OCI-LY1 (cell line): ENCODE data around the gene CD81.

Source experiments
- EZH2 ChIP-seq: fragments of 200-600 bp; sonication (generic), shearing (Covaris generic); IDR thresholded peaks from 2 replicates; pipeline ENCODE4 v1.8.0; 2017; ENCODE audit warnings: borderline replicate concordance, mixed run types, mild to moderate bottlenecking, antibody characterized with exemption, low read length, moderate library complexity, mixed read lengths
- TF ChIP-seq, protein P1 (sequence below): fragments of 200-600 bp; sonication (generic), shearing (Covaris generic); IDR thresholded peaks from 2 replicates; pipeline ENCODE4 v1.5.1; 2017; ENCODE audit warnings: mild to moderate bottlenecking, antibody characterized with exemption, low read length, moderate library complexity, mixed read lengths

GRCh38 chr11:2390725-2391151 lies 13.6 kb downstream of the CD81 start:
- TF ChIP-seq, protein P1, sequence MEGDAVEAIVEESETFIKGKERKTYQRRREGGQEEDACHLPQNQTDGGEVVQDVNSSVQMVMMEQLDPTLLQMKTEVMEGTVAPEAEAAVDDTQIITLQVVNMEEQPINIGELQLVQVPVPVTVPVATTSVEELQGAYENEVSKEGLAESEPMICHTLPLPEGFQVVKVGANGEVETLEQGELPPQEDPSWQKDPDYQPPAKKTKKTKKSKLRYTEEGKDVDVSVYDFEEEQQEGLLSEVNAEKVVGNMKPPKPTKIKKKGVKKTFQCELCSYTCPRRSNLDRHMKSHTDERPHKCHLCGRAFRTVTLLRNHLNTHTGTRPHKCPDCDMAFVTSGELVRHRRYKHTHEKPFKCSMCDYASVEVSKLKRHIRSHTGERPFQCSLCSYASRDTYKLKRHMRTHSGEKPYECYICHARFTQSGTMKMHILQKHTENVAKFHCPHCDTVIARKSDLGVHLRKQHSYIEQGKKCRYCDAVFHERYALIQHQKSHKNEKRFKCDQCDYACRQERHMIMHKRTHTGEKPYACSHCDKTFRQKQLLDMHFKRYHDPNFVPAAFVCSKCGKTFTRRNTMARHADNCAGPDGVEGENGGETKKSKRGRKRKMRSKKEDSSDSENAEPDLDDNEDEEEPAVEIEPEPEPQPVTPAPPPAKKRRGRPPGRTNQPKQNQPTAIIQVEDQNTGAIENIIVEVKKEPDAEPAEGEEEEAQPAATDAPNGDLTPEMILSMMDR: no peak
- TF ChIP-seq EZH2: no peak
